Measurements from ENCODE around the gene ZNF622.

Gene ZNF622, protein sequence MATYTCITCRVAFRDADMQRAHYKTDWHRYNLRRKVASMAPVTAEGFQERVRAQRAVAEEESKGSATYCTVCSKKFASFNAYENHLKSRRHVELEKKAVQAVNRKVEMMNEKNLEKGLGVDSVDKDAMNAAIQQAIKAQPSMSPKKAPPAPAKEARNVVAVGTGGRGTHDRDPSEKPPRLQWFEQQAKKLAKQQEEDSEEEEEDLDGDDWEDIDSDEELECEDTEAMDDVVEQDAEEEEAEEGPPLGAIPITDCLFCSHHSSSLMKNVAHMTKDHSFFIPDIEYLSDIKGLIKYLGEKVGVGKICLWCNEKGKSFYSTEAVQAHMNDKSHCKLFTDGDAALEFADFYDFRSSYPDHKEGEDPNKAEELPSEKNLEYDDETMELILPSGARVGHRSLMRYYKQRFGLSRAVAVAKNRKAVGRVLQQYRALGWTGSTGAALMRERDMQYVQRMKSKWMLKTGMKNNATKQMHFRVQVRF

DNA sequence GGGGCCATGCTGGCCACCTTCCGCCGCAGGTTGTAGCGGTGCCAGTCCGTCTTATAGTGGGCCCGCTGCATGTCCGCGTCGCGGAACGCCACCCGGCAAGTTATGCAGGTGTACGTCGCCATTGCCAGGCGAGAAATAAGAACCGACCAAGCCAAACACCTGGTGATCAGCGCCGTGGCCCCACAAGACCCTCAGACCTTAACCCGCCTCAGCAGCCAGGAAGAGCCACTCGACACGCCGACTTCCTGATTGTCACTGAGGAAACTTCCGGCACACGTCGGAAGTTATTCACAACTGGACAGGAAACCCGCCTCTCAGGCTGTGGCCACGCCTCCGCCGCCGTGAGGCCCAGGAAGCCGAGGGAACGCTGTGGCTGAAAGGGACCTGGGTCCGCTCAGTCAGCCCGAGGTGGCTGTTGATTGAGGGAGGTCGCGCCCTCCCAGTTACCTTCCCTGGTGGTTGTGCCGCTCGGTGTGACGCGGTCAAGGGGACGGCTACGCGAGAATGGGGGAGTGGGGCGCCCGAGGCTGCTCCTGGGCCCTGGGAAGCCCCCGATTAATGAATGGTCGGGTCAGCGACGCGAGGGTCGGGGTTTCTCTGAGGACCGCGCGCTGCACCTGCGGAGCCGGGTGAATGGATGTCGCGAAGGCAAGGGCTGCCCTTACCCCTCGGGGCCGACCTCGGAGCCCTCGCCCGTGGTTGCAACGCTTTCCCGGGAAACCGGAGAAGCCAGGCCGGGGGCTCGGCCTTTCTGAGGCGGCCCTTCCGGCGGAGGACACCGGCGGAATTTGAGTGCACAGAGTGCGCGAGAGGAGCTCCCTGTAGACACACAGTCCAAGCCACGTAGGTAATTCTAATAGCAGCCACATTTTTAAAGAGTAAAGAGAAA, at the start of gene ZNF622:
TSS of gene ZNF622 (minus strand) at position 257 of the 889 bp plus-strand sequence. CDS start at position 122, 135 bp downstream.
- peak; percentile 89 for DNase-seq

DNA sequence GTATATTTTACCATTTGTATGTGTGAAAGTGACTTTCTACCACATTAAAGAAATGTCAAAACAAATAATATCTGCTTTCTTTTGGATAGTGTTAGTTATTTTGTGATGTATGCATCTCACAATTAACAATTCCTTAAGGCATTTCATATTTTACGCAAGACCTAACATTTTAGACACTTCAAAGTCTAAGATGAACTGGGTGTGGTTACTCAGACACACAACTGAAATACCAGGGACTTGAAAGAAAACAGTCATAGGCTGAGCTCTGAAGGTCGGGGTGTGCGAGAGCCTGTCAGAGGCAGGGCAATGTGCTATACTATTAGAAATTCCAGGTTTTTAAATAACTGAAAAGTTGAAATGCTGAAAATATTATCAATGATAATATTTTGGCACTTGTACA, 44.5 kb upstream of the ZNF622 start:
- DNase-seq: no peak

DNA sequence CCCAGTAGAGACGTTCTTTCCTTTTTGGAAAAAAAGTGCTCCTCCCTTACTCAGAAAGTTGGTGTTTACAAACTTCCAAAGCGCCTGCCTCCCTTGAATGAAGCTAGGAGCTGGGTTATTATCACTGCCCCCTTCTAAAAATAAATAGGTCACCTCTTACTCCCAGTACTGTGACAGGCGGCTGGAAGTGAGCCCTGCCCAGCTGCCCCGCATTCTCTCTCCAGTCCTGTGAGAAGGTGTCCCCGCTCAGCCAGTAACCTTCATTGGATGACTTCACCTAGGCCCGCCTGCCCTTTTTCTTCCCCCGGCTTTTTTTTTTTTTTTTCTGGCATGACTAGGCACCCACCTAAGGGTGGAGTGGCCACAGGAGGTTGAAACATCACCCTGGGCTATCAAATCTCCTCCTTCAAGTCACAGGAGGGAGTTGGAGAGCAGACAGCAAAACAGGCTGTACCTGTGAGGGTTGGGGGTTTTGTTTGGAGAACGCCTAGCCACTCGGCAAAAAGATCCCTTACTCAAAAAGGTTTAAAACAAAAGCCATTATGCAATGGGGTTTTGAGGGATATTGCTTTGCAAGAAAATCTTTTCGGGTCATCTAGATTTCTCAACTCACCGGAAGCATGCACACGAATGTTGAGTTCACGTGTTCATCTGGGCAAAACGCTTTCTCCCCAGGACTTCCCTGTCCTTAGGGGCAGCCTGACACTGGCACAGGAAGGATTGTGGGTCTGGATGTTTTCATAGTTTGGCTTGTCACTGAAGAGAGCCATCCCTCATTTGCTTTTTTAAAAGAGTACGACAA, 43.3 kb upstream of the ZNF622 start:
- no peak for DNase-seq

DNA sequence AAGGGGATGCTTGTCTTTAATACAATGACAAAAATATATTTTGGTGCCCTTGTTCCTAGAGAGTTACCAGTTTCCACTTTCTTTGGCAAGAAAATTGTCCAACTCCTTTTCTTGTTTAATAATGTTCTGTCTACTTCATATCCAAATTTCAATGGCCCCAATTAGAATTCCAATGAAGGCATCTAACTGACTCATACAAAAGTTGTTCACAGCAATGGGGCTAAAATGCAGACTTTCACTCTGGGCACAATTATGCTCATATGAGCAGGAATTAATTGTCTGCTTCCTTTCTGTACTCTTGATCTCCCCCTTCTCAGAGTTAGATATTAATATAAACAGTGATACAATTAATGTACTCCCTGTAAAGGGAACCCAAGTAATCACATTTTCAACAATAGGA, 42.1 kb upstream of the ZNF622 start:
- peak; percentile 59 for DNase-seq

DNA sequence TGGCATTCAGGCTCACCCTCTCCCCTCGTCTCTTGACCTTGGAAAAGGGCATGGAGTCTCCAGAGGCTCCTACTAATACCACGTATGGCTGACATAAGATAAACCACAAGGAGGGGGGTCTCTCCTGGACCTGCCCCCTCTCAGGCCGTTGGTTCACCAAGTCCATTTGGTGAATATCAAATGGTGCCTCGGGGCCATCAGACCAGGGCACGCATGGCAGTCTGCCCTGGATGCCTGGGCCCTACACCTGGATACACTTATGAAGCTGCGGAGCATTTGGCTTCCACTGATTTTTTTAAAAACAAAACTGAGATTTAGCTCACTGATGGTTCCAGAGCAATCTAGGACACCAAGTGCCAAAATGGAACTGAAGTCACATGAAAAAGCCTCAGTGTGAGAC, 40.3 kb upstream of the ZNF622 start:
- DNase-seq: no peak

DNA sequence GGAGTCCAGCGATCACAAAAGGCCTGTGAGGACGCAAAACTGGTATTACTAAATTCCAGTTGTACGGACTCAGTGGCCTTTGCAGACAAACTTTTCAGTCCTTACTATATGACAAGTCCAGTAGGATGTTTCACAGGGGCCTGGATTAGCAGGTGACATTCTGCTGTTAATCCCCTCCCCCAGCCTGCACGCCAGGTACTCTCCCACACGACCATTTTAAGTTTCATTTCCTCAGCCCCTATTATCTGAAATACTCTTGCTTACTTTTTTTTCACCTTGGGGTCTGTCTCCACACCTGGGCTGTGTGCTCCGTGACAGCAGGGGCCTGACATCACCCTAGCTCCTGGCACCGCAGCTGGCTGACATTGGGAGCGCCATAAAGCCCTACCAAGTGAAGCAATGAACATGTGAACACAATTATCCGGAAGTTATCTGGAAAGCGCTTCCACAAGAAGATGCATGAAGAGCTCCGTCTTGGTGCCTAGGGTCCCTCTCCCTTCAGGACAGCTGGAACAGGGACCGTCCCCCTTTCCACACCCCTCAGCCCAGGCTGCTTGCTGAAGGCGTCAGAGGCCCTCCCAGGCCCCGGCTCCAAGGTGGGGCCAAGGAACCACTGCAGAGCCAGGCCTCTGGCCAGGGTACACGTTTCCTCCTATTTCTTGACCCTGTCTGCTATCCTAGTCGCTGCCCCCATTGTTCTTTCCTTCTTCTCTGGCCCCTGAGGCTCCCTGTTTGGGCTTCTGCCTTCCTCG, 39.7 kb upstream of the ZNF622 start:
- no peak for DNase-seq

DNA sequence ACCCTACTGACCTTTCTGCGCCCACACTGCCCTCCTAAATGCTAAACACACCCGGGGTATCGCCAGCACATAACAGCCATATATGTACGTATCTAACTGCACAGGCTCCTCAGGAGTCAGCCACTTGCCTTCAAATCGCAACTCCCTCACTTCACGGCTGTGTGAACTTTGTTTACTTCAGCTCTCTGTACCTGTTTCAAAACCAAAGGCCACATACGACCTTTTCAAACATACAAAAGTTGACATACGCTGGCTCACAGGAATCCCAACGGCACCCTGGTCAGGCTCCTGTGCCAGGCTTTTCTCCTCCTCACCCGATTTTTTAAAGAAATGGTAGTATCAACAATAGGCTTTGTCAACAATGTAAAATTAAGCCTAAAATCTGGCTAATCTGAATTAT, 39.0 kb upstream of the ZNF622 start:
- no peak for DNase-seq

GRCh38 chr5:16502866-16503265, 37.3 kb upstream of the ZNF622 start:
- DNase-seq: no peak

GRCh38 chr5:16500024-16500423, 34.4 kb upstream of the ZNF622 start:
- DNase-seq: no peak

GRCh38 chr5:16497546-16497945, 31.9 kb upstream of the ZNF622 start:
- no peak for DNase-seq

GRCh38 chr5:16493261-16493660, 27.7 kb upstream of the ZNF622 start:
- no peak for DNase-seq

DNA sequence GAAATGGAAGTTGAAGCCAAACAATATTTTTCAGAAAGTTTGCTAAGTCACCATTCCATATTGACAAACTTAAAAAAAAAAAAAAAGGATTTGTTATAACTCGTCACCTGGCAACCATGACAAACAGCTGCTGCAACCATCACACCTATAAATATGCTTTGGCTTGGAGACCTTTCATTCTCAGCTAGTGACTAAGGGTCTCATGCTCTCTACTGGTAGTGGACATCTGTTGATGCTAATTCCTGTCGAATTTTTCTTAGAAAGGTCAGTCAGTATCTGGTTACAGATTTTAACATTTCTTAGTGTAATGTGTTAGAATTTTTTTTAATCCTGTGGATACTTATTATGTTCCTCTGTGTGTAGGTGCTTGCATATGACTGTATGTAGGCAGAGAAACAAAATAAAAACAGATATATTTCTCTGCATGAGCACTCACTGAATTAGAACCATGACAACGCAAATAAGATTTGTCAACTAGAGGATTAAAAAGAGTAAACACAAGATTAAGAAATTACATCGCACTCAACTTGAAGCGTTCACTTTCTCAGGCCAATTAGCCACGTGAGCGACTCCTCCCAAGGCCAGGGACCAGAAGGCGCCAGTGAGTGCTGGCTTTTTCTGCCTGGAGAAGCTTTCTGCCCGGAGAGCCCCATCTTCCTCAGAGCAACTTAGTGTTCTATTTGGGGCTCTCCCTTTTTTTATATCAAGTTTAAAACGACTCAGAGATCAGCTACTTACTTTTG, 27.0 kb upstream of the ZNF622 start:
- DNase-seq: peak; percentile 51

GRCh38 chr5:16490911-16491310, 25.3 kb upstream of the ZNF622 start:
- DNase-seq: no peak

- peak; percentile 44 for DNase-seq
Measured at GRCh38 chr5:16489322-16489791, 23.8 kb upstream of the ZNF622 start.

DNA sequence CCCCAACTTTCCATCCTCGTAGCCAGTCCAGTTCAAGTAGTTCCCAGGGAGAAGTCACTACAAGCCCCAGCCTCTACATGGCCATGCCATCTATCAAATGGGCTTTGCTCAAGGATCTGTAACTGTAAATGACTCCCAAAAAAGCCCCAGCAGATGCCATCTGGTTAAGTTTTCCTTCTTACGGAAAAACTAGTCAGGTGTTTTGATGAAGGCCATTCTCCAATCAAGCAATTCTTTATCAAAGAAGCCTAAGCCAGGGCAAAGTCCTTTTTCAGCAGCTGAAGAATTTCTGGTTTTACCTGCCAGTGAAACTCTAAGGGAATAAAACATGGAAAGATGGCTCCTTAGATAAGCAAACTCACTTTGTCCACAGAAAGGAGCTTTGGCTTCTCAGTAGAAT, 21.9 kb upstream of the ZNF622 start:
- DNase-seq: no peak

- no peak for DNase-seq
Measured at GRCh38 chr5:16486711-16487111, 21.1 kb upstream of the ZNF622 start.

- no peak for DNase-seq
Measured at GRCh38 chr5:16485656-16486055, 20.1 kb upstream of the ZNF622 start.

DNA sequence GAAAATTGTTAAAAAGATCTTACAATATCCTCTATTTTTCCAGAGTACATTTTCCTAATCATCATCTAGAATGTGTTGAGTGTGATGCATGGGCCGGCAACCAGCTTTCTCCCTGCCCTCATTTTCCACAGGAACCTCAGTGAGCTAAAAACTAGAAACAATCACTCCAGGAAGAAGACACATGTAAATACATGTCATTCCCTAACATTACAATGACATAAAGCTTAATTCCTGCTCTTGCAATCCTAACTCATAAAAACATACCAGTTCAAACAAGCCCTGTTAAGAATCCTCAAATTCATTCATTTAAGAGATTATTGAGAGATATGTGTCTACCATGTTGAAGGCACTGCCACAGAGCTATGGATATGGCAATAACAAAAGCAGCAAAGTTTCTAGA, 18.5 kb upstream of the ZNF622 start:
- no peak for DNase-seq

GRCh38 chr5:16483361-16483760, 17.8 kb upstream of the ZNF622 start:
- DNase-seq: no peak

- no peak for DNase-seq
Measured at GRCh38 chr5:16482891-16483290, 17.3 kb upstream of the ZNF622 start.

GRCh38 chr5:16480821-16481538, 15.4 kb upstream of the ZNF622 start:
- DNase-seq: peak; percentile 28
